Ovary (tissue), 3 donors: ENCODE results near the gene FGFR2.

Source experiments
- POLR2A ChIP-seq: fragments of 450-650 bp; IDR thresholded peaks from one replicate; pipeline ENCODE4 v1.6.1; 2017; ENCODE audit warnings: antibody characterized with exemption, mild to moderate bottlenecking, moderate library complexity
- TF ChIP-seq, protein P1 (sequence below), 3 donors: fragments of 450-650 bp in 2 of 3; fragments of 200-600 bp in 1 of 3; IDR thresholded peaks; one replicate each; pipeline versions ENCODE4 v1.5.1 to v1.8.0; 2016 to 2022; ENCODE audit warnings: antibody characterized with exemption in 3 of 3, mild to moderate bottlenecking in 1 of 3
- donor health status: DM: no; HTN: no; CAD: no.

- TF ChIP-seq, protein P1, sequence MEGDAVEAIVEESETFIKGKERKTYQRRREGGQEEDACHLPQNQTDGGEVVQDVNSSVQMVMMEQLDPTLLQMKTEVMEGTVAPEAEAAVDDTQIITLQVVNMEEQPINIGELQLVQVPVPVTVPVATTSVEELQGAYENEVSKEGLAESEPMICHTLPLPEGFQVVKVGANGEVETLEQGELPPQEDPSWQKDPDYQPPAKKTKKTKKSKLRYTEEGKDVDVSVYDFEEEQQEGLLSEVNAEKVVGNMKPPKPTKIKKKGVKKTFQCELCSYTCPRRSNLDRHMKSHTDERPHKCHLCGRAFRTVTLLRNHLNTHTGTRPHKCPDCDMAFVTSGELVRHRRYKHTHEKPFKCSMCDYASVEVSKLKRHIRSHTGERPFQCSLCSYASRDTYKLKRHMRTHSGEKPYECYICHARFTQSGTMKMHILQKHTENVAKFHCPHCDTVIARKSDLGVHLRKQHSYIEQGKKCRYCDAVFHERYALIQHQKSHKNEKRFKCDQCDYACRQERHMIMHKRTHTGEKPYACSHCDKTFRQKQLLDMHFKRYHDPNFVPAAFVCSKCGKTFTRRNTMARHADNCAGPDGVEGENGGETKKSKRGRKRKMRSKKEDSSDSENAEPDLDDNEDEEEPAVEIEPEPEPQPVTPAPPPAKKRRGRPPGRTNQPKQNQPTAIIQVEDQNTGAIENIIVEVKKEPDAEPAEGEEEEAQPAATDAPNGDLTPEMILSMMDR (IDR thresholded peaks at IDR 0.05) = no peak
- TF ChIP-seq POLR2A = no peak
Observed at GRCh38 chr10:121615435-121615793, 17.2 kb upstream of the FGFR2 start.
